Measurements from ENCODE around the gene PAM16.

Gene PAM16

DNA sequence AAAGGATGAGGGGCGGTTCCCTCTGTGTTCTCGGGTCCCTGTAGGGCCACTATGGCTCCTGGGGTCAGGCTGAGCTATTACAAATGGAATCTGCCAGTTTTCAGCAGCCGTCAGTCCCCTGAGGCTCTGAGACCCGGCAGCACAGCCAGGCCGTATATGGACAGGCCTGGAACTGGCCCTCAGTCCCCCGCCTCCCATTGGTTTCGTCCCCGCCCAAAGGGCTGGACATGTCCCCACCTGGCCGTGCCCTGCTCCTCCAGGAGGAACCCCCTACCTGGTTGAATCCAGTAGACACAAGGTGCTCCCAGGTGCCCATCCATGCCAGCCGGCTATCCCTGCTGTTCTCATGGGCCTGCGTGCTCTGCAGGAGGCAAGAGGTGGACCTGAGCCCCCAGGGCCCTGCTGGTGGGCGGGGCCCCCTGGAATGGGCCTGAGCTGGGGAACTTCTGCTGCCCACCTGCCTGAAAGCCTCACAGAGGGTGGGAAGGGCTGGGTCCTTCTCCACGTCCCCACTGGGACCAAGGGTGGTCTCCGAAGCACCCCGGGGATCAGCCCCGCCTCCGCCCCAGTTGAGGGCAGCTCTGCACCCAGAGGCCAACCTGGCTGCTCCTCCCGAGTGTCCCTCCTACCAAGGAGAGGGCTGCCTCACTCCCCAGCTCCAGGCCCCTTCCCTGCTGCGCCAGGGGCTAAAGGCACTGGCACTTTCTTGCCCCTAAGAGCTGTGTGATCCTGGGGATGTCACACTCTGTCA lies 37.3 kb upstream of the PAM16 start:
- no peaks in the 10 kb centered on the region for H3K27me3 ChIP-seq (ENCODE audit: insufficient read depth, low read depth, severe bottlenecking)
- no peaks in the 10 kb centered on the region for H3K9me3 ChIP-seq (ENCODE audit: severe bottlenecking)
- no peaks in the 10 kb centered on the region for H3K36me3 ChIP-seq
- no peak overlapping the region for H3K4me3 ChIP-seq (ENCODE audit: low read depth, low read length)
- no peak overlapping the region for H3K27ac ChIP-seq
- no peak for DNase-seq
- TF ChIP-seq, protein P1, sequence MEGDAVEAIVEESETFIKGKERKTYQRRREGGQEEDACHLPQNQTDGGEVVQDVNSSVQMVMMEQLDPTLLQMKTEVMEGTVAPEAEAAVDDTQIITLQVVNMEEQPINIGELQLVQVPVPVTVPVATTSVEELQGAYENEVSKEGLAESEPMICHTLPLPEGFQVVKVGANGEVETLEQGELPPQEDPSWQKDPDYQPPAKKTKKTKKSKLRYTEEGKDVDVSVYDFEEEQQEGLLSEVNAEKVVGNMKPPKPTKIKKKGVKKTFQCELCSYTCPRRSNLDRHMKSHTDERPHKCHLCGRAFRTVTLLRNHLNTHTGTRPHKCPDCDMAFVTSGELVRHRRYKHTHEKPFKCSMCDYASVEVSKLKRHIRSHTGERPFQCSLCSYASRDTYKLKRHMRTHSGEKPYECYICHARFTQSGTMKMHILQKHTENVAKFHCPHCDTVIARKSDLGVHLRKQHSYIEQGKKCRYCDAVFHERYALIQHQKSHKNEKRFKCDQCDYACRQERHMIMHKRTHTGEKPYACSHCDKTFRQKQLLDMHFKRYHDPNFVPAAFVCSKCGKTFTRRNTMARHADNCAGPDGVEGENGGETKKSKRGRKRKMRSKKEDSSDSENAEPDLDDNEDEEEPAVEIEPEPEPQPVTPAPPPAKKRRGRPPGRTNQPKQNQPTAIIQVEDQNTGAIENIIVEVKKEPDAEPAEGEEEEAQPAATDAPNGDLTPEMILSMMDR (IDR thresholded peaks at IDR 0.05; ENCODE audit: low read depth, low read length): no peak

DNA sequence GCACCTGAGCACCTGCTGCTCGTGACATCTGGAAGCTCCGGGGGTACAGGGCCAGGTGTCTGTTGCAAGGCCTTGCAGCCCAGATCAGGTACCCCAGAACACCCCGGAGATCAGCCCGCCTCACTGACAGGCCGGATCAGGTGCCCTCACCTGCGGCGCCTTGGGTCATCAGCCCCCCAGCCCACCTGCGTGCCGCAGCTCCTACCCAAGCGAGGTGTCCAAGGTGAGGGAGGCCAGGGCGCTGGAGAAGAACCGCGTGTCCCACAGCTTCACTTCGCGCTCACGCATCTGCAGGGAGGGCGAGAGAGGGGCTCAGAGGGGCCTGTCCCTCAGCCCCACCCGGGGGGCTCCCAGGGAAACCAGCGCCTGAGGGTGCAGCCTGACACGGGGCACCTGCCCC lies 36.7 kb upstream of the PAM16 start:
- TF ChIP-seq, protein P1 (IDR thresholded peaks at IDR 0.05; ENCODE audit: low read depth, low read length): no peak
- no peak for DNase-seq
- H3K36me3 ChIP-seq: no peaks in the 10 kb centered on the region
- no peaks in the 10 kb centered on the region for H3K9me3 ChIP-seq (ENCODE audit: severe bottlenecking)
- no peak overlapping the region for H3K4me3 ChIP-seq (ENCODE audit: low read depth, low read length)
- H3K27ac ChIP-seq: no peak overlapping the region
- no peaks in the 10 kb centered on the region for H3K27me3 ChIP-seq (ENCODE audit: insufficient read depth, low read depth, severe bottlenecking)

DNA sequence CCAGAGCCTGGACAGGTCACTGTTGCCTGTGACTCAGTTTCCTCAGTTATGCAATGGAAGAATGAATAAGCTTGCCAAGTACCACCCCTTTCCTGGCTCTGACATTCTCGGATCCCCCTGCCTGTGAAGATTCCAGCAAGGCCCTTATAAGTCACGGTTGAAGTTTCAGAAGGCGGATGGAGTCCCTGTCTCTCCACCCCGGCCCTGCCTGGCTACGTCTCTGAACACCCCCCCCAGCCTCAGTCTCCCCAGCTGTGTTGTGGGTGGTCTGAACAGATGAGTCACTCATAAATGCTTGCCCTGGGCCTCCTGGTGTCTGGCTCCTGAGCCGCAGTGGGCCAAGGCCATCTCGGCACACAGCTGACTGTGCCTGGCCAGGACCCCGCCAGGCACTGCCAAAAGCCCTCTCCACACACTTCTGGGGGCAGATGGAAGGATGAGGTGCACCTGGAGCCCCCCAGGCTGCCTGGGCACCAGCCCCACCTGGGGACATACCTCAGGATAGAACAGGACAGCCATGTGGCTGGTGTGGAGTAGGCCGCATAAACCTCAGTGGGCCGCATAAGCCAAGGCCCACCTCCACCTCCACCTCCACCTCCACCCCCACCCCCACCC lies 35.9 kb upstream of the PAM16 start:
- H3K27me3 ChIP-seq (ENCODE audit: insufficient read depth, low read depth, severe bottlenecking): no peaks in the 10 kb centered on the region

DNA sequence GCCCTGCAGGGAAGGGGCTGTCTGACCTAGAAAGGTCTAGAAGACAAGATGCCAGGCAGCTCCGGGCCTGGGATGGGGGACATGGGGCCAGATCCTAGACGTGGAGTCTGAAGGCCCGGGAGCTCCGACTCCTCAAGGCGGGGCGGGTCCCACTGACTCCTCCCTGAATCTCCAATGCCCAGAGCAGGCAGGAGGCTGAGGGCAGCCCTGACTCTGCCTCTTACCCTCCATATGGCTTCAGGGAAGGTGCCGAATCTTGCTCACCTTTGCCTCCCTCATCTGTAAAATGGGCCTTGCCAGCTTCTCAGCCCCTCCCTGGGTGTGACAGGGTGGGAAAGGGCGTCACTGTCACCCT lies 35.3 kb upstream of the PAM16 start:
- no peak overlapping the region for H3K4me3 ChIP-seq (ENCODE audit: low read depth, low read length)
- no peak for DNase-seq
- TF ChIP-seq, protein P1 (IDR thresholded peaks at IDR 0.05; ENCODE audit: low read depth, low read length): no peak
- no peaks in the 10 kb centered on the region for H3K36me3 ChIP-seq
- H3K27me3 ChIP-seq (ENCODE audit: insufficient read depth, low read depth, severe bottlenecking): no peaks in the 10 kb centered on the region
- no peaks in the 10 kb centered on the region for H3K9me3 ChIP-seq (ENCODE audit: severe bottlenecking)
- no peak overlapping the region for H3K27ac ChIP-seq

More for the DNA sequence above, 35.9 kb upstream of the PAM16 start:
- DNase-seq: no peak
- Histone ChIP-seq H3K4me3 (ENCODE audit: low read depth, low read length) (no peak overlapping the region), H3K36me3 (no peaks in the 10 kb centered on the region), H3K9me3 (ENCODE audit: severe bottlenecking) (no peaks in the 10 kb centered on the region), H3K27ac (no peak overlapping the region)
- TF ChIP-seq, protein P1 (IDR thresholded peaks at IDR 0.05; ENCODE audit: low read depth, low read length): no peak

GRCh38 chr16:4385789-4386450 lies 34.8 kb upstream of the PAM16 start:
- no peak for DNase-seq
- Histone ChIP-seq H3K4me3 (ENCODE audit: low read depth, low read length) (no peak overlapping the region), H3K27ac (no peak overlapping the region), H3K36me3 (no peaks in the 10 kb centered on the region), H3K27me3 (ENCODE audit: insufficient read depth, low read depth, severe bottlenecking) (no peaks in the 10 kb centered on the region), H3K9me3 (ENCODE audit: severe bottlenecking) (no peaks in the 10 kb centered on the region)
- TF ChIP-seq, protein P1 (IDR thresholded peaks at IDR 0.05; ENCODE audit: low read depth, low read length): no peak

Data from WERI-Rb-1 (cell line).